HT1080 (cell line): ENCODE results near the gene TEX38. TPM values are rescaled to one million over a fixed set of nuclear protein-coding genes. Genes with fewer than 3 reads are reported as not detected.

Experiments
- DNase-seq: peaks from one replicate; pipeline ENCODE4 v3.0.0-alpha.2; 2015; ENCODE audit warnings: low read depth
- total RNA-seq: library from RNA; depleted of rRNA; stranded (reverse); fragments of >200 nt; shearing (Covaris generic); gene quantifications from 2 replicates; pipeline ENCODE4 v1.2.3, GENCODE V29; 2014; rRNA removed

The TEX38 gene
- total RNA-seq, 1 experiment from 2014 or later, result not detected

- DNase-seq, result no peak
Observed at GRCh38 chr1:46721204-46721603, 49.5 kb downstream of the TEX38 start.

- no peak for DNase-seq
Observed at GRCh38 chr1:46721686-46722205, 50.1 kb downstream of the TEX38 start.

Other genes with a start within 250 kb of the TEX38 start
- gene DMBX1, start 182.0 kb upstream of the TEX38 start, total RNA-seq, result not detected in 2 replicates
- gene KNCN, start 120.2 kb upstream of the TEX38 start, total RNA-seq, result not detected in 2 replicates
- 13.0 and 16.9 TPM in 2 replicates for gene MKNK1, start 67.6 kb upstream of the TEX38 start, total RNA-seq
- gene MOB3C, start 55.0 kb upstream of the TEX38 start, total RNA-seq, result 4.5 and 5.4 TPM in 2 replicates
- 57.8 and 58.5 TPM in 2 replicates for gene ATPAF1, start 3.5 kb upstream of the TEX38 start, total RNA-seq
- gene EFCAB14, start 47.3 kb downstream of the TEX38 start, total RNA-seq, result 28.8 and 30.6 TPM in 2 replicates
- gene CYP4B1, start 127.2 kb downstream of the TEX38 start, total RNA-seq, result not detected in 2 replicates